MCF 10A (cell line): ENCODE measurements around the gene FOXB1. TPM values are rescaled to one million over a fixed set of nuclear protein-coding genes. Genes with fewer than 3 reads are reported as not detected.

Source experiments
- BruUV-seq: library from RNA; stranded (reverse); fragments of 400-500 nt; replicated peaks from 2 replicates; lab custom pipeline; 2021; lab: Mats Ljungman, UMichigan
- CTCF ChIA-PET: fragments of 300-600 bp; sonication (Branson Sonifier 250); formaldehyde crosslinking; extraction: SDS; loops from one replicate; lab custom pipeline; 2021; ENCODE audit warnings: antibody characterized with exemption, inconsistent platforms; lab: Yijun Ruan, JAX
- POLR2A ChIA-PET: fragments of 300-600, 350-650 bp; sonication (Branson Sonifier 250); formaldehyde crosslinking; extraction: SDS; loops from one replicate; lab custom pipeline; 2020; ENCODE audit warnings: antibody characterized with exemption, inconsistent platforms; lab: Yijun Ruan, JAX
- DNase-seq: peaks from one replicate; pipeline ENCODE4 v3.0.0-alpha.2; 2018; ENCODE audit not compliant: unreplicated experiment
- H3K27ac Mint-ChIP-seq: one replicate; pipeline ENCODE4 v1.8.0; 2022; ENCODE audit warnings: mild to moderate bottlenecking, low read depth, mixed read lengths; ENCODE audit not compliant: unreplicated experiment
- H3K27me3 Mint-ChIP-seq: one replicate; pipeline ENCODE4 v1.8.0; 2022; ENCODE audit warnings: mixed read lengths; ENCODE audit not compliant: insufficient read depth, unreplicated experiment
- H3K36me3 Mint-ChIP-seq: one replicate; pipeline ENCODE4 v1.8.0; 2022; ENCODE audit warnings: mild to moderate bottlenecking, moderate library complexity, mixed read lengths; ENCODE audit not compliant: insufficient read depth, unreplicated experiment
- H3K4me1 Mint-ChIP-seq: one replicate; pipeline ENCODE4 v1.8.0; 2022; ENCODE audit warnings: mixed read lengths; ENCODE audit not compliant: insufficient read depth, unreplicated experiment
- H3K4me3 Mint-ChIP-seq: one replicate; pipeline ENCODE4 v1.8.0; 2022; ENCODE audit warnings: mild to moderate bottlenecking, moderate library complexity, mixed read lengths; ENCODE audit not compliant: unreplicated experiment
- H3K9me3 Mint-ChIP-seq: one replicate; pipeline ENCODE4 v1.8.0; 2022; ENCODE audit warnings: mixed read lengths; ENCODE audit not compliant: unreplicated experiment
- CTCF ChIP-seq: fragments of 200-600 bp; IDR thresholded peaks from one replicate; pipeline ENCODE4 v1.8.0; 2022; ENCODE audit warnings: antibody characterized with exemption, mild to moderate bottlenecking; ENCODE audit not compliant: unreplicated experiment
- intact Hi-C: fragments of 100-400 bp; cut with micrococcal nuclease; formaldehyde crosslinking; loops from 2 replicates; pipeline ENCODE4 v1.14.1; 2022
- total RNA-seq: library from RNA; stranded (reverse); gene quantifications from 2 replicates; pipeline ENCODE4 v1.2.3, GENCODE V29; 2022

The FOXB1 gene
- total RNA-seq, 1 experiment from 2014 or later, result not detected

GRCh38 chr15:60006203-60006862 is 2.2 kb downstream of the FOXB1 start:
- Mint-ChIP-seq H3K4me1 (peaks cover 19% of the 10 kb centered on the region), H3K36me3 (no peaks in the 10 kb centered on the region), H3K4me3 (peak overlapping the region; percentile 93), H3K27me3 (peaks cover 40% of the 10 kb centered on the region), H3K9me3 (no peaks in the 10 kb centered on the region), H3K27ac (peak overlapping the region; percentile 96)
- no peak for TF ChIP-seq CTCF
- CTCF ChIA-PET, result interaction anchor here (0.6 to 0.8 kb wide), 6 partner anchors 9 to 1074 kb away, joined by 3 to 6 read pairs (median 3); no protein-coding TSS in a partner anchor
- DNase-seq, result peak; percentile 78
- POLR2A ChIA-PET, result interaction anchor here (0.7 to 1.7 kb wide), 16 partner anchors 9 to 313 kb away, joined by 3 to 12 read pairs (median 4); no protein-coding TSS in a partner anchor
- intact Hi-C loops, result loop anchor here (5.0 to 10.0 kb wide), 4 partner anchors 68 to 318 kb away; no protein-coding TSS in a partner anchor
- no TSS peak for BruUV-seq

DNA sequence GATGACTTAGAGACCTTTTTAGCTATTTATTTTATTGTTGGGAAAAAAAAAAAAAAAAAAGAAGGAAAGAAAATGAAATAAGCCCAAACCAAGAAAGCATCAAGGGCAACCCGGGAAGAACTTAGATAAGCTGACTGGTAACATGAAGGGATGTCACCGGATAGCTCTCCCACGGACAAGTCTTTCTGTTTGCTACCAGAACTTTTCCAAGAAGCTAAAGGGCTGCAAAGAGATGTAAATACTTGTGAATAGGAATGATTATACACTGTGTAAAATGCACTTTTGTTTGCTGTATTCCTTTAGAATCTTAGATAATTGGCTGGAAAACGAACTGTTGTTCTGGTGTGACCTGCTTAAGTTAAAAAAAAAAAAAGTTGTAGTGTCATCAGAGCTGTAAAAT is 2.8 kb downstream of the FOXB1 start:
- Mint-ChIP-seq H3K27ac (peak overlapping the region; percentile 96), H3K4me3 (peak overlapping the region; percentile 93), H3K9me3 (no peaks in the 10 kb centered on the region), H3K36me3 (no peaks in the 10 kb centered on the region), H3K27me3 (peaks cover 34% of the 10 kb centered on the region), H3K4me1 (peaks cover 19% of the 10 kb centered on the region)
- no peak for DNase-seq
- no TSS peak for BruUV-seq
- ChIA-PET POLR2A (interaction anchor here (0.6 to 1.7 kb wide), 17 partner anchors 9 to 323 kb away, joined by 3 to 12 read pairs (median 4); no protein-coding TSS in a partner anchor), CTCF (interaction anchor here (0.6 to 0.8 kb wide), 6 partner anchors 8 to 1073 kb away, joined by 3 to 6 read pairs (median 3); no protein-coding TSS in a partner anchor)
- no peak for TF ChIP-seq CTCF
- intact Hi-C loops, result loop anchor here (5.0 to 10.0 kb wide), 4 partner anchors 68 to 318 kb away; no protein-coding TSS in a partner anchor

- no peak for TF ChIP-seq CTCF
- H3K9me3 Mint-ChIP-seq, result no peaks in the 10 kb centered on the region
- no peak overlapping the region for H3K27ac Mint-ChIP-seq
- H3K27me3 Mint-ChIP-seq, result peaks cover 19% of the 10 kb centered on the region
- intact Hi-C loops, result loop anchor here (5.0 to 10.0 kb wide), 4 partner anchors 65 to 315 kb away; no protein-coding TSS in a partner anchor
- ChIA-PET CTCF (interaction anchor here (0.7 kb wide), 1 partner anchor 78 kb away, joined by 3 read pairs; no protein-coding TSS in a partner anchor), POLR2A (interaction anchor here (0.7 to 1.6 kb wide), 4 partner anchors 17 to 269 kb away, joined by 3 to 6 read pairs (median 4); no protein-coding TSS in a partner anchor)
- H3K4me1 Mint-ChIP-seq, result peaks cover 19% of the 10 kb centered on the region
- BruUV-seq, result no TSS peak
- H3K36me3 Mint-ChIP-seq, result no peaks in the 10 kb centered on the region
- peak; percentile 29 for DNase-seq
- H3K4me3 Mint-ChIP-seq, result no peak overlapping the region
These were observed 5.2 kb downstream of the FOXB1 start for GRCh38 chr15:60009124-60009960.
